GM06990 (cell line): ENCODE results near the gene A4GNT.

Experiments
- DNase-seq: peaks from one replicate; pipeline ENCODE4 v3.0.0-alpha.2; 2011; ENCODE audit not compliant: insufficient read length; ENCODE audit errors: extremely low read depth
- H3K27me3 ChIP-seq: replicated peaks from 2 replicates; pipeline ENCODE4 v1.6.0; 2011; ENCODE audit warnings: low read length; ENCODE audit not compliant: control insufficient read depth, insufficient read depth
- H3K36me3 ChIP-seq: 2 replicates; pipeline ENCODE4 v1.5.1; 2011; ENCODE audit warnings: low read length; ENCODE audit not compliant: control insufficient read depth, insufficient read depth
- H3K4me3 ChIP-seq: replicated peaks from 2 replicates; pipeline ENCODE4 v1.5.1; 2011; ENCODE audit warnings: low read depth, mild to moderate bottlenecking, control low read depth, low read length
- TF ChIP-seq, protein P1 (sequence below): IDR thresholded peaks from 2 replicates; pipeline ENCODE4 v1.5.1; 2011; ENCODE audit warnings: low read length, control low read depth, mild to moderate bottlenecking, inconsistent platforms; ENCODE audit not compliant: insufficient read depth, poor library complexity, severe bottlenecking

The A4GNT gene

DNA sequence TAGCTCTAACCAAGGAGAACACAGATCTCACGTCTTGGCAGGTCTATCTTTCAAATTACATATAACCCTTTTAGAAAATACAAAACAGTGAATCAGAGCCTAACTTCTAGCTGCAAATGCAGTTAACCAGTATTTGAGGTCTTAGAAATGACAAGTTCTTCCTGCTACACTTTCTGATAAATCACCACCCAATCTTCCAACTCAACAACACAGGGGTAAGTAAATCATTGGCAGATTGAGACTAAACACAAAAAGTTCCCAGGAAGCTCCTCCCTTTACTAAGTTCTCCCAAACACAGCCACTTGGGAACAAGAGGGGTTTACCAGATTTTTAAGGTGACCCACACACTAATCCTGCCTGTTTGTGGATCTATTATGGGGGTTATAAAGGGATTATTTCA lies at the start of gene A4GNT:
Gene A4GNT, minus strand, starts transcription at position 152 of the 400 bp plus-strand sequence. CDS start 1,134 bp downstream, outside the sequence.
- no peak for DNase-seq
- Histone ChIP-seq H3K36me3 (no peaks in the 10 kb centered on the region), H3K4me3 (no peak within 1 kb of the TSS), H3K27me3 (peaks cover 1% of the 10 kb centered on the region; the same call in 1 of the 2 replicates)
- TF ChIP-seq, protein P1, sequence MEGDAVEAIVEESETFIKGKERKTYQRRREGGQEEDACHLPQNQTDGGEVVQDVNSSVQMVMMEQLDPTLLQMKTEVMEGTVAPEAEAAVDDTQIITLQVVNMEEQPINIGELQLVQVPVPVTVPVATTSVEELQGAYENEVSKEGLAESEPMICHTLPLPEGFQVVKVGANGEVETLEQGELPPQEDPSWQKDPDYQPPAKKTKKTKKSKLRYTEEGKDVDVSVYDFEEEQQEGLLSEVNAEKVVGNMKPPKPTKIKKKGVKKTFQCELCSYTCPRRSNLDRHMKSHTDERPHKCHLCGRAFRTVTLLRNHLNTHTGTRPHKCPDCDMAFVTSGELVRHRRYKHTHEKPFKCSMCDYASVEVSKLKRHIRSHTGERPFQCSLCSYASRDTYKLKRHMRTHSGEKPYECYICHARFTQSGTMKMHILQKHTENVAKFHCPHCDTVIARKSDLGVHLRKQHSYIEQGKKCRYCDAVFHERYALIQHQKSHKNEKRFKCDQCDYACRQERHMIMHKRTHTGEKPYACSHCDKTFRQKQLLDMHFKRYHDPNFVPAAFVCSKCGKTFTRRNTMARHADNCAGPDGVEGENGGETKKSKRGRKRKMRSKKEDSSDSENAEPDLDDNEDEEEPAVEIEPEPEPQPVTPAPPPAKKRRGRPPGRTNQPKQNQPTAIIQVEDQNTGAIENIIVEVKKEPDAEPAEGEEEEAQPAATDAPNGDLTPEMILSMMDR, result no peak

DNA sequence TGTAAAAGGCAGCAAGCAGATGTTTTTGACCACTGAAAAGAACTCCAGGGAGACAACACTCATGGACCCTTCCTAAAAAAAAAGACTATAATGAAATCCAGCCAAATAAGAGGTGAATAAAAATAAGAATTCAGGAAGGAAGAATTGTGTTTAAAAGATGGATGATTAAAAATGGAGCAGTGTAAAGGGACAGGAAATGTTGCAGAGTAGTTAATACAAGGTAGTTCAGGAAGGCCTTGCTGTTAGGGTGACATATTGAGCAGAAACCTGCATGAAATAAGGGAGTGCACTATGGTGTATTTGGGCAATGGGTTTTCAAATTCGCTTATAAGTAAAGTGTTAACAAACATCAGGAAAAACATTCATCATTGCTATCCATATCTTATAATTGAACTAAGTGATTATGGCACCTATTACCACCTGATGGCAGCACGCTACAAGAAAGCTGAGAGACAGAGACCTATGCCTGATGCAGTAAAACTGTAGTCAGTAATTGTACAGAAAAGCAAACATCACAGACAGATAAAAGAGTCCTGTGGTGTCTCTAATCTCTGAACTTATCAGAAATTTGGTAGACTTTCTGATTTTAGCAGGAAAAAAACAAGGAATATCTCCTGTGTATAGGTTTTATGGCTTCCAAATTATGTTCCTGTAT lies 48.3 kb upstream of the A4GNT start:
- H3K4me3 ChIP-seq, result no peak overlapping the region
- TF ChIP-seq, protein P1, result peak; percentile 53
- H3K27me3 ChIP-seq, result no peaks in the 10 kb centered on the region
- H3K36me3 ChIP-seq, result no peaks in the 10 kb centered on the region
- no peak for DNase-seq

- TF ChIP-seq, protein P1, result no peak
- no peaks in the 10 kb centered on the region; the same call in 1 of the 2 replicates for H3K36me3 ChIP-seq
- no peaks in the 10 kb centered on the region for H3K27me3 ChIP-seq
- DNase-seq, result peak; percentile 90
- H3K4me3 ChIP-seq, result peak within 1 kb of the TSS; percentile 83
Measured at GRCh38 chr3:138174421-138175131, 42.4 kb upstream of the A4GNT start, which contains the start of gene DBR1. DBR1 (minus strand) TSS chr3:138174921; CDS start chr3:138174795, 126 bp downstream.

- TF ChIP-seq, protein P1, result no peak
- Histone ChIP-seq H3K4me3 (peak overlapping the region; percentile 83), H3K36me3 (no peaks in the 10 kb centered on the region; the same call in 1 of the 2 replicates), H3K27me3 (no peaks in the 10 kb centered on the region)
- no peak for DNase-seq
Measured at GRCh38 chr3:138173769-138174420, 41.7 kb upstream of the A4GNT start.

- no peak for DNase-seq
- no peaks in the 10 kb centered on the region; the same call in 1 of the 2 replicates for H3K36me3 ChIP-seq
- TF ChIP-seq, protein P1, result no peak
- no peaks in the 10 kb centered on the region for H3K27me3 ChIP-seq
- H3K4me3 ChIP-seq, result no peak overlapping the region
Measured at GRCh38 chr3:138172625-138173024, 40.4 kb upstream of the A4GNT start.
